Panc1 (cell line): ENCODE data around the gene MPHOSPH6. TPM values are rescaled to one million over a fixed set of nuclear protein-coding genes. Genes with fewer than 3 reads are reported as not detected.

Source experiments
- ATAC-seq: fragments of 200-7000 bp; cut with Tn5 transposase; 2 replicates; pipeline ENCODE4 v1.9.1; 2020; ENCODE audit warnings: mild to moderate bottlenecking, moderate library complexity
- BruUV-seq: library from RNA; stranded (reverse); fragments of 400-500 nt; replicated peaks from 2 replicates; lab custom pipeline; 2021; lab: Mats Ljungman, UMichigan
- CTCF ChIA-PET: fragments of 300-600 bp; sonication (Branson Sonifier 250); formaldehyde crosslinking; loops from one replicate; lab custom pipeline; 2022; ENCODE audit warnings: antibody characterized with exemption; lab: Charles Lee
- POLR2A ChIA-PET: fragments of 300-600 bp; sonication (Branson Sonifier 250); formaldehyde crosslinking; loops from one replicate; lab custom pipeline; 2022; ENCODE audit warnings: antibody characterized with exemption; lab: Charles Lee
- DNase-seq: peaks from one replicate; pipeline ENCODE4 v3.0.0-alpha.2; 2010; ENCODE audit warnings: low read depth, low spot score
- H3K27ac ChIP-seq: 2 replicates; pipeline ENCODE4 v1.5.1; 2011; ENCODE audit warnings: mild to moderate bottlenecking, low read length, inconsistent platforms
- H3K27me3 ChIP-seq: fragments of 200-500 bp; sonication (Bioruptor generic); 2 replicates; pipeline ENCODE4 v1.6.0; 2014; ENCODE audit warnings: low read length, inconsistent platforms; ENCODE audit not compliant: control insufficient read depth, insufficient read depth
- H3K36me3 ChIP-seq: fragments of 200-500 bp; sonication (Bioruptor generic); 2 replicates; pipeline ENCODE4 v1.5.1; 2014; ENCODE audit warnings: inconsistent platforms, mild to moderate bottlenecking, low read length, moderate library complexity; ENCODE audit not compliant: control insufficient read depth, insufficient read depth
- H3K4me1 ChIP-seq: 2 replicates; pipeline ENCODE4 v1.5.1; 2011; ENCODE audit warnings: inconsistent platforms, mild to moderate bottlenecking, low read length, moderate library complexity; ENCODE audit not compliant: control insufficient read depth, insufficient read depth
- H3K4me3 ChIP-seq, 2 experiments: 2 replicates each; pipeline ENCODE4 v1.5.1; 2011 to 2012; ENCODE audit warnings: low read depth in 2 of 2, low read length in 2 of 2, mild to moderate bottlenecking in 2 of 2, inconsistent platforms in 1 of 2, moderate library complexity in 1 of 2
- H3K9me3 ChIP-seq: fragments of 200-500 bp; sonication (Bioruptor generic); 2 replicates; pipeline ENCODE4 v1.5.1; 2014; ENCODE audit warnings: low read depth, mild to moderate bottlenecking, inconsistent platforms, low read length, moderate library complexity; ENCODE audit not compliant: control insufficient read depth, insufficient read depth
- CTCF ChIP-seq: fragments of 450-650 bp; IDR thresholded peaks from 2 replicates; pipeline ENCODE4 v1.5.1; 2017; ENCODE audit warnings: mild to moderate bottlenecking
- POLR2AphosphoS5 ChIP-seq: IDR thresholded peaks from 2 replicates; pipeline ENCODE4 v1.6.1; 2012; ENCODE audit warnings: mild to moderate bottlenecking, low read depth, low read length, moderate library complexity
- SIN3A ChIP-seq: IDR thresholded peaks from 2 replicates; pipeline ENCODE4 v1.6.1; 2012; ENCODE audit warnings: low read depth, mild to moderate bottlenecking, low read length, moderate library complexity, borderline replicate concordance; ENCODE audit not compliant: insufficient read depth
- TCF7L2 ChIP-seq: IDR thresholded peaks from 2 replicates; pipeline ENCODE4 v1.6.1; 2011; ENCODE audit warnings: mild to moderate bottlenecking, low read depth, low read length, inconsistent platforms
- in situ Hi-C: cut with HindIII; loops from 2 replicates; pipeline ENCODE4 v1.10.0; 2016; ENCODE audit warnings: low sequenced_read_pairs, low pct_unique_long_range_greater_than_20kb
- intact Hi-C: fragments of 100-400 bp; cut with micrococcal nuclease; formaldehyde crosslinking; loops from one replicate; pipeline ENCODE4 v1.10.0; 2022; ENCODE audit not compliant: unreplicated experiment
- total RNA-seq: library from RNA; stranded (reverse); gene quantifications from one replicate; pipeline ENCODE4 v1.2.1, GENCODE V29; 2021; ENCODE audit not compliant: unreplicated experiment
- TF ChIP-seq, protein P1 (sequence below), 2 experiments: IDR thresholded peaks; 2 replicates each; pipeline ENCODE4 v1.6.1; 2011 to 2012; ENCODE audit warnings: low read depth in 2 of 2, control low read depth in 1 of 2, low read length in 1 of 2, mild to moderate bottlenecking in 1 of 2, moderate library complexity in 1 of 2; ENCODE audit not compliant: insufficient read depth in 1 of 2

Gene MPHOSPH6
- total RNA-seq, 1 experiment from 2014 or later = 36.7 TPM

DNA sequence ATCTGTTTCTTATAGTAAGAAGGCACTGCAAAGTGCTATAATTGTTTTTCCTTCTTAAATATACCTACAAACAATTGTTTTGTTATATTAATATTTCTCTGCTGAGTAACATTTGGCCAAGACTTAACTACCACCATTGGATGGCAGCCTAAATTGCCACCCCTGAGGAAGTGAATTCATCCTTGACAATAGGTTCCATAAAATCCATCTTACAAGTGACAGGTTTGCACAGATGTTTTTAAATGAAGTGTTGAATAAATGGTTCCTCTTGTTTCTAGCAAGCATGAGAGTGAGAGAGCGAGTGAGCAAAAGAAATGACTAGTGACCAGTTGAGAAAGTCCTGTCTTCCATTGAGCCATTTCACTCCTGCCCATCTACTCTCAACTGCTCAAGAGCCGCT is 8.3 kb upstream of the MPHOSPH6 start:
- Histone ChIP-seq H3K36me3 (no peaks in the 10 kb centered on the region), H3K27me3 (no peaks in the 10 kb centered on the region; the same call in 1 of the 2 replicates), H3K27ac (no peak overlapping the region), H3K9me3 (no peaks in the 10 kb centered on the region), H3K4me1 (no peaks in the 10 kb centered on the region), H3K4me3 (no peak overlapping the region)
- ChIA-PET POLR2A (no interaction called here), CTCF (no interaction called here)
- BruUV-seq = no TSS peak
- ATAC-seq (no peak), DNase-seq (no peak)
- intact Hi-C loops = no loop called here
- TF ChIP-seq CTCF = no peak
- TF ChIP-seq, protein P1, sequence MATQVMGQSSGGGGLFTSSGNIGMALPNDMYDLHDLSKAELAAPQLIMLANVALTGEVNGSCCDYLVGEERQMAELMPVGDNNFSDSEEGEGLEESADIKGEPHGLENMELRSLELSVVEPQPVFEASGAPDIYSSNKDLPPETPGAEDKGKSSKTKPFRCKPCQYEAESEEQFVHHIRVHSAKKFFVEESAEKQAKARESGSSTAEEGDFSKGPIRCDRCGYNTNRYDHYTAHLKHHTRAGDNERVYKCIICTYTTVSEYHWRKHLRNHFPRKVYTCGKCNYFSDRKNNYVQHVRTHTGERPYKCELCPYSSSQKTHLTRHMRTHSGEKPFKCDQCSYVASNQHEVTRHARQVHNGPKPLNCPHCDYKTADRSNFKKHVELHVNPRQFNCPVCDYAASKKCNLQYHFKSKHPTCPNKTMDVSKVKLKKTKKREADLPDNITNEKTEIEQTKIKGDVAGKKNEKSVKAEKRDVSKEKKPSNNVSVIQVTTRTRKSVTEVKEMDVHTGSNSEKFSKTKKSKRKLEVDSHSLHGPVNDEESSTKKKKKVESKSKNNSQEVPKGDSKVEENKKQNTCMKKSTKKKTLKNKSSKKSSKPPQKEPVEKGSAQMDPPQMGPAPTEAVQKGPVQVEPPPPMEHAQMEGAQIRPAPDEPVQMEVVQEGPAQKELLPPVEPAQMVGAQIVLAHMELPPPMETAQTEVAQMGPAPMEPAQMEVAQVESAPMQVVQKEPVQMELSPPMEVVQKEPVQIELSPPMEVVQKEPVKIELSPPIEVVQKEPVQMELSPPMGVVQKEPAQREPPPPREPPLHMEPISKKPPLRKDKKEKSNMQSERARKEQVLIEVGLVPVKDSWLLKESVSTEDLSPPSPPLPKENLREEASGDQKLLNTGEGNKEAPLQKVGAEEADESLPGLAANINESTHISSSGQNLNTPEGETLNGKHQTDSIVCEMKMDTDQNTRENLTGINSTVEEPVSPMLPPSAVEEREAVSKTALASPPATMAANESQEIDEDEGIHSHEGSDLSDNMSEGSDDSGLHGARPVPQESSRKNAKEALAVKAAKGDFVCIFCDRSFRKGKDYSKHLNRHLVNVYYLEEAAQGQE (IDR thresholded peaks at IDR 0.05; ENCODE audit: insufficient read depth in 1 of 2, low read depth in 2 of 2, low read length in 1 of 2) = no peak
- no peak for TF ChIP-seq SIN3A
- TF ChIP-seq TCF7L2 = no peak
- no peak for TF ChIP-seq POLR2AphosphoS5
- in situ Hi-C loops = no loop called here

- no peak for TF ChIP-seq SIN3A
- TF ChIP-seq POLR2AphosphoS5 = no peak
- TF ChIP-seq, protein P1 (IDR thresholded peaks at IDR 0.05; ENCODE audit: insufficient read depth in 1 of 2, low read depth in 2 of 2, low read length in 1 of 2) = no peak
- no peak; the same call in 1 of the 2 replicates for TF ChIP-seq CTCF
- no peak for TF ChIP-seq TCF7L2
- ChIA-PET POLR2A (no interaction called here), CTCF (no interaction called here)
- no peak overlapping the region for H3K4me3 ChIP-seq
- no TSS peak for BruUV-seq
- no peak for ATAC-seq
- intact Hi-C loops (no loop called here), in situ Hi-C loops (no loop called here)
- no peak overlapping the region for H3K27ac ChIP-seq
- H3K27me3 ChIP-seq = no peaks in the 10 kb centered on the region; the same call in 1 of the 2 replicates
- no peaks in the 10 kb centered on the region for H3K9me3 ChIP-seq
- H3K36me3 ChIP-seq = no peaks in the 10 kb centered on the region
- no peaks in the 10 kb centered on the region for H3K4me1 ChIP-seq
- DNase-seq = no peak
Observed at GRCh38 chr16:82177555-82177954, 7.5 kb upstream of the MPHOSPH6 start.
